ENCODE measurements around the gene TLE4. TPM values are rescaled to one million over a fixed set of nuclear protein-coding genes. Genes with fewer than 3 reads are reported as not detected.

TLE4 gene
- total and polyA plus RNA-seq, 10 of the 15 experiments (the other 5 are each of a cell fraction or from before 2014, with no cell fraction given) = 5.3 to 53.3 (median 23.3) TPM

DNA sequence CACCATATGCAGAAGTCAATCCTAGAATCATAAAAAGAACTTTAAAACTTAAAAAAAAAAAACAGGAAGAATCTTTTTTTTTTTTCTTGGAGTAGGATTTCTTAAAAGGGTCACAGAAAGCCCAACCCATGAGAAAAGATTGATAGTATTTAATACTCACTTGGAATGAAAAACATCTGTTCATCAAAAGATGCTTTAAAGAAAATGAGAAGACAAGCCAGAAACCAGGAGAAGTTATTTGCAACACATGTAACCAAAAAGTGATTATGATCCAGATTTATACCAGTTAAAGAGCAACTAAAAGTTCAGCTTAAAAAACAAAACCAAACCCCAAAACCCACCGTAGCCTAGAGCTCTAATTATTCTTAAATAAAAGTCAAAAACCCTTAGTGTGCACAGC lies 69.3 kb downstream of the TLE4 start (continued):
- TF ChIP-seq, protein P1, sequence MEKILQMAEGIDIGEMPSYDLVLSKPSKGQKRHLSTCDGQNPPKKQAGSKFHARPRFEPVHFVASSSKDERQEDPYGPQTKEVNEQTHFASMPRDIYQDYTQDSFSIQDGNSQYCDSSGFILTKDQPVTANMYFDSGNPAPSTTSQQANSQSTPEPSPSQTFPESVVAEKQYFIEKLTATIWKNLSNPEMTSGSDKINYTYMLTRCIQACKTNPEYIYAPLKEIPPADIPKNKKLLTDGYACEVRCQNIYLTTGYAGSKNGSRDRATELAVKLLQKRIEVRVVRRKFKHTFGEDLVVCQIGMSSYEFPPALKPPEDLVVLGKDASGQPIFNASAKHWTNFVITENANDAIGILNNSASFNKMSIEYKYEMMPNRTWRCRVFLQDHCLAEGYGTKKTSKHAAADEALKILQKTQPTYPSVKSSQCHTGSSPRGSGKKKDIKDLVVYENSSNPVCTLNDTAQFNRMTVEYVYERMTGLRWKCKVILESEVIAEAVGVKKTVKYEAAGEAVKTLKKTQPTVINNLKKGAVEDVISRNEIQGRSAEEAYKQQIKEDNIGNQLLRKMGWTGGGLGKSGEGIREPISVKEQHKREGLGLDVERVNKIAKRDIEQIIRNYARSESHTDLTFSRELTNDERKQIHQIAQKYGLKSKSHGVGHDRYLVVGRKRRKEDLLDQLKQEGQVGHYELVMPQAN (conservative IDR thresholded peaks at IDR 0.05) = no peak
- TF ChIP-seq SMC3 (IDR thresholded peaks at IDR 0.05; ENCODE audit: borderline replicate concordance, low read length) (no peak), JUND (IDR thresholded peaks at IDR 0.05; ENCODE audit: low read depth, low read length) (no peak), PAX5 (IDR thresholded peaks at IDR 0.05; ENCODE audit: borderline replicate concordance, low read depth, low read length) (no peak), SUPT20H (IDR thresholded peaks at IDR 0.05; ENCODE audit: borderline replicate concordance, control insufficient read depth, low read depth, low read length) (no peak)

DNA sequence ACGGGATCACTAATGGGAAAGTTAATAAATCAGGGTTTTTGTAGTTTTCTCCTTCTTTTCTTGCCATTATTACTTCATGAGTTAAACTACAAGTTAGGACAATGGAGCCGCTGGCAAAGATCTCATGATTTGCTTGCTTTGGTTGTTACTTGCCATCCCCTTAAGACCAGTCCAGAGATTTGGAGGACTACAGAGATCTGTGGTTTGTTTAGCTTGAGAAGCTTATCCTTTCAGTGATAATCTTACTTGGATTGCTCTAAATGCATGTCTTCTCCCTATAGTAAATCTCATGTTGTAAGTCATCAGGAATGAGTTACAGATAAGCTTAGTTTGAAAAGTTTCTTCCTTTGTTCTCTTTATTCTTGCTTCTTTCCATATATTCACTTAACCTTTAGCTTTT lies 70.9 kb downstream of the TLE4 start:
- SMC1A ChIA-PET (ENCODE audit: uncharacterized antibody, unreplicated experiment) = interaction anchor here (1.1 to 1.5 kb wide), 3 partner anchors 10 to 58 kb away, joined by 3 to 6 read pairs (median 3); no protein-coding TSS in a partner anchor
- POLR2A ChIA-PET = interaction anchor here (1.3 kb wide), 1 partner anchor 71 kb away, joined by 3 read pairs; the partner anchor contains the start of gene TLE4
- CTCF ChIA-PET = interaction anchor here (0.6 to 1.1 kb wide), 3 partner anchors 10 to 26 kb away, joined by 3 read pairs; no protein-coding TSS in a partner anchor
- TF ChIP-seq MTA3 (IDR thresholded peaks at IDR 0.05; ENCODE audit: borderline replicate concordance, low read length) (no peak), GATAD2B (conservative IDR thresholded peaks at IDR 0.05; ENCODE audit: low read depth) (no peak), CEBPB (IDR thresholded peaks at IDR 0.05; ENCODE audit: borderline replicate concordance in 1 of 2, low read depth in 2 of 2, low read length in 2 of 2) (no peak), BCL11A (IDR thresholded peaks at IDR 0.05; ENCODE audit: low read depth, low read length) (no peak), JUND (IDR thresholded peaks at IDR 0.05; ENCODE audit: low read depth, low read length) (no peak), IKZF2 (IDR thresholded peaks at IDR 0.05) (no peak), ZNF622 (IDR thresholded peaks at IDR 0.05) (no peak), IKZF1 (conservative IDR thresholded peaks at IDR 0.05) (no peak), ZNF384 (IDR thresholded peaks at IDR 0.05; ENCODE audit: borderline replicate concordance, low read depth, low read length) (no peak), ZNF207 (IDR thresholded peaks at IDR 0.05; ENCODE audit: borderline replicate concordance) (no peak), SREBF1 (IDR thresholded peaks at IDR 0.05; ENCODE audit: low read length) (no peak)
- TF ChIP-seq, protein P2, sequence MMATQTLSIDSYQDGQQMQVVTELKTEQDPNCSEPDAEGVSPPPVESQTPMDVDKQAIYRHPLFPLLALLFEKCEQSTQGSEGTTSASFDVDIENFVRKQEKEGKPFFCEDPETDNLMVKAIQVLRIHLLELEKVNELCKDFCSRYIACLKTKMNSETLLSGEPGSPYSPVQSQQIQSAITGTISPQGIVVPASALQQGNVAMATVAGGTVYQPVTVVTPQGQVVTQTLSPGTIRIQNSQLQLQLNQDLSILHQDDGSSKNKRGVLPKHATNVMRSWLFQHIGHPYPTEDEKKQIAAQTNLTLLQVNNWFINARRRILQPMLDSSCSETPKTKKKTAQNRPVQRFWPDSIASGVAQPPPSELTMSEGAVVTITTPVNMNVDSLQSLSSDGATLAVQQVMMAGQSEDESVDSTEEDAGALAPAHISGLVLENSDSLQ (IDR thresholded peaks at IDR 0.05) = no peak
- Histone ChIP-seq H2AFZ (ENCODE audit: control insufficient read depth, low read depth, low read length) (no peak overlapping the region), H3K36me3 (ENCODE audit: control insufficient read depth in 2 of 2, insufficient read depth in 2 of 2, low read length in 1 of 2) (peaks cover 1 to 4% of the 10 kb centered on the region in 2 experiments; a peak in 2 of 4 replicates), H3K4me1 (ENCODE audit: control insufficient read depth, insufficient read depth, low read length) (no peaks in the 10 kb centered on the region), H4K20me1 (ENCODE audit: control insufficient read depth, insufficient read depth) (no peaks in the 10 kb centered on the region), H3K4me3 (no peak overlapping the region), H3K27ac (ENCODE audit: control insufficient read depth, insufficient read depth) (no peak overlapping the region), H3K27me3 (replicated peaks in 1 of 2; ENCODE audit: control insufficient read depth in 2 of 2, insufficient read depth in 2 of 2, low read length in 1 of 2) (no peaks in the 10 kb centered on the region), H3K9ac (ENCODE audit: control insufficient read depth, insufficient read depth, low read length) (no peak overlapping the region), H3K9me3 (replicated peaks; ENCODE audit: control insufficient read depth, insufficient read depth, low read length) (peaks cover 11% of the 10 kb centered on the region; the same call in 2 of the 3 replicates), H3K4me2 (ENCODE audit: control insufficient read depth, insufficient read depth) (no peak overlapping the region), H3K79me2 (ENCODE audit: control insufficient read depth, insufficient read depth, low read length) (no peaks in the 10 kb centered on the region)
- in situ Hi-C loops (cut with MboI) = no loop called here
- no peak for DNase-seq (ENCODE audit: low read depth, low spot score)
- no TSS peak for BruUV-seq (replicated peaks)
- 98% methylated on average over 2 of the region's 2 CpGs for WGBS (ENCODE audit: insufficient coverage, insufficient replicate concordance, low lambda C conversion rate, missing lambda C conversion rate)
- no peak for FAIRE-seq
- RAD21 ChIA-PET (ENCODE audit: unreplicated experiment) = no interaction called here
- no peak for ATAC-seq
- intact Hi-C loops (cut with micrococcal nuclease; ENCODE audit: unreplicated experiment) = loop anchor here (10.0 kb wide), 1 partner anchor 168 kb away; no protein-coding TSS in a partner anchor
